ENCODE measurements around the gene DPP10.

- TF ChIP-seq POLR2A (IDR thresholded peaks at IDR 0.05) (no peak), CTCF (IDR thresholded peaks at IDR 0.05) (no peak)
Observed at GRCh38 chr2:115169814-115170213, 727.4 kb downstream of the DPP10 start.

Data from esophagus squamous epithelium (tissue), 4 donors.